Neural cell (in vitro differentiated cells): ENCODE results near the gene PRR20D.
"Not testable (repeated sequence)": the region's sequence is repeated elsewhere in the genome, so short reads cannot be mapped to it uniquely, and the experiment has no call there.

Source experiments
- CTCF ChIP-seq: fragments of 450-650 bp; IDR thresholded peaks from 2 replicates; pipeline ENCODE4 v1.5.1; 2014; ENCODE audit warnings: antibody characterized with exemption, mild to moderate bottlenecking, moderate library complexity; ENCODE audit not compliant: poor library complexity, severe bottlenecking
- EP300 ChIP-seq: fragments of 450-650 bp; conservative IDR thresholded peaks from 2 replicates; pipeline ENCODE4 v1.6.1; 2014; ENCODE audit warnings: antibody characterized with exemption, mild to moderate bottlenecking, moderate library complexity; ENCODE audit not compliant: poor library complexity, severe bottlenecking
- EZH2 ChIP-seq: fragments of 200-600, 300-800 bp; shearing (Covaris generic), sonication (generic); IDR thresholded peaks from 2 replicates; pipeline ENCODE4 v1.6.1; 2014; ENCODE audit warnings: antibody characterized with exemption, low read length, borderline replicate concordance, mild to moderate bottlenecking; ENCODE audit not compliant: insufficient read depth, poor library complexity, severe bottlenecking
- POLR2AphosphoS5 ChIP-seq: IDR thresholded peaks from 2 replicates; pipeline ENCODE4 v1.6.1; 2012
- REST ChIP-seq: IDR thresholded peaks from 2 replicates; pipeline ENCODE4 v1.6.1; 2012; ENCODE audit warnings: borderline replicate concordance
- TAF1 ChIP-seq: IDR thresholded peaks from 2 replicates; pipeline ENCODE4 v1.6.1; 2012; ENCODE audit warnings: low read depth

GRCh38 chr13:57166897-57167296 lies 6.5 kb downstream of the PRR20D start, which contains the start of gene PRR20E:
- TF ChIP-seq CTCF, EP300, POLR2AphosphoS5, EZH2, TAF1, REST: not testable (repeated sequence)
